ENCODE measurements around the gene ODC1.

DNA sequence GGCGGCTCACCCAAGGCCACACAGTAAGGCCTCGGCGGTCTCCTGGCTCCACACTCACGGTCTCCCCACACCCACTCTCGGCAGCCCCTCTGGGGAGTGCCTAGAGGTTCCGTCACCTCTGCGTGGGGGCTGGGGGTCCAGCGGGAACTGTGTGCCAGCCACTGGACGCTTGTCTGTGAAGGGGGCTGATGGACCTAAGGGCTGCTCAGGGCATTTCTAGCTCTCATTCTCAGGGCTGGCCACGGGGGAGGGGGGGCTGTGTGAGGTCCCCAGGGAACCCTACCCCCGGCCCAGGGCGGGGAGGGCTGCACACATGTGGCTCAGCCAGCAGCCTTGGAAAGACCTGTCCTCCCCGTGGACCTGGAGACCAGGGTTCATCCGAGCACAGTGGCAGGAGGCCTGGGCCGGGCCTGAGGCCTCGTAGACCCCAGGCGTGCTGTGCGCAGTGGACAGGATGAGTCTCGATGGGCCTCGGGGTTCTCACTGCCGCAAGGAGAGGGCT is 27.1 kb upstream of the ODC1 start:
- no peak for TF ChIP-seq GATA3 (IDR thresholded peaks at IDR 0.05; ENCODE audit: low read depth, low read length)
- TF ChIP-seq GATA2 (IDR thresholded peaks at IDR 0.05; ENCODE audit: low read depth, low read length), result no peak

Data from SH-SY5Y (cell line).